ENCODE measurements around the gene SNX15. TPM values are rescaled to one million over a fixed set of nuclear protein-coding genes. Genes with fewer than 3 reads are reported as not detected.

SNX15 gene
- total RNA-seq, 2 donors from 2014 or later: 23.4 to 25.2 TPM

DNA sequence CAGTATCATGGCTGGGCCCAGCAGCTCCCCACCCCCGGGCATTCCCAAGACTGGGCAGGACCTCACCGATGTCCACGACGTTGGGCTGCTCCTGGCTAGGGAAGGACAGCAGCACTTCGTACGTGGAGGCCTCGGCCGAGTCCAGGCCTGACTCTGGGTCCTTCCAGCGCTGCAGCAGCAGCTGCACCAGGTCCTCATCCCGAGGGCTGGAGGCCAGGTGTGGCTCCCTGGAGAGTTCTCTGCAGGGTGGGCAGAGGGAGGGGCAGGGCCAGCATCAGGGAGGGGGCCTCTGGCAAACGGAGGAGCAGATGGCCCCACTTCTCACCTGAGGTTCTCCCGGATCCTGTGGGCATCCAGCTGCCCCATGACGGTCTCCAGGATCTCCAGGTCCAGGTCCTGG lies 30.8 kb downstream of the SNX15 start:
- Histone ChIP-seq H3K4me1 (replicated peaks) (no peaks in the 10 kb centered on the region), H3K4me3 (no peak overlapping the region), H3K27me3 (replicated peaks; ENCODE audit: insufficient read depth) (no peaks in the 10 kb centered on the region), H3K36me3 (no peaks in the 10 kb centered on the region), H3K27ac (no peak overlapping the region), H3K9me3 (no peaks in the 10 kb centered on the region)
- DNase-seq (ENCODE audit: low spot score): no peak
- WGBS: 61% methylated on average over 12 of the region's 13 CpGs
- TF ChIP-seq POLR2AphosphoS5 (IDR thresholded peaks at IDR 0.05) (no peak), POLR2A (IDR thresholded peaks at IDR 0.05) (no peak)
- intact Hi-C loops (cut with DNase I): no loop called here

DNA sequence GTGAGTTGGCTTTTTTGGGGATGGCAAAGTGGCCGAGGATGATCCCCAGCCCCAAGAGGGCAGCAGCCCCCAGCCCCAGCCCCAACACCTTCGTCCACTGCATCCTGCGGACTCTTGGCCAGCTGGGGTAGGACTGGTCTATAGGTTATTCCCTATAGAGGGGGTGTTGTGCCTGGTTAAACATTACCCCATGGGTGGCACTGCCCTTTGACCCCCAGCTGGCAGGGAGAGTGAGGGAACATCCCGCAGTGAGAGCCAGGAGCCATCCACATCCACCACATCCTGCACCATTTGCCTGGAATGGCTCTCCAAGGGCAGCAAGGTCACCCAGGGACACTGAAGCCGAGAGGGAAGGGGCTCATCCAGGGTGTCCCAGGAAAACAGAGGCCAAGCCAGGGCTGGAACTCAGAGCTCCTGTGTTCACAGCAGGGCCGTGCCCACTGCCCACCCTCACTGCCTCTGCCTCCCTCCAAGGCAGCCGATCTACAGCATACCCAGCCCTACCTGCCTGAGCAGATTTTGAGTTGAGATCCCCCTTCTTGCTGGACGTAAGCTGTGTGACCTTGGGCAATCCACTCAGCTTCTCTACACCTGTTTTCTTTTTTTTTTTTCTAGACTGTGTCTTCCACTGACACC lies 31.3 kb downstream of the SNX15 start, which contains the start of gene NAALADL1:
Gene NAALADL1 (minus strand): TSS at position 135 of the 636 bp plus-strand sequence. CDS start 32 bp downstream, at position 103.
- Histone ChIP-seq H3K4me3 (no peak within 1 kb of the TSS), H3K9me3 (no peaks in the 10 kb centered on the region), H3K27ac (no peak within 1 kb of the TSS), H3K36me3 (no peaks in the 10 kb centered on the region), H3K27me3 (replicated peaks; ENCODE audit: insufficient read depth) (no peaks in the 10 kb centered on the region), H3K4me1 (replicated peaks) (no peaks in the 10 kb centered on the region)
- 86% methylated on average over 7 of the region's 8 CpGs for WGBS
- DNase-seq (ENCODE audit: low spot score): no peak
- intact Hi-C loops (cut with DNase I): no loop called here
- TF ChIP-seq, protein P1, sequence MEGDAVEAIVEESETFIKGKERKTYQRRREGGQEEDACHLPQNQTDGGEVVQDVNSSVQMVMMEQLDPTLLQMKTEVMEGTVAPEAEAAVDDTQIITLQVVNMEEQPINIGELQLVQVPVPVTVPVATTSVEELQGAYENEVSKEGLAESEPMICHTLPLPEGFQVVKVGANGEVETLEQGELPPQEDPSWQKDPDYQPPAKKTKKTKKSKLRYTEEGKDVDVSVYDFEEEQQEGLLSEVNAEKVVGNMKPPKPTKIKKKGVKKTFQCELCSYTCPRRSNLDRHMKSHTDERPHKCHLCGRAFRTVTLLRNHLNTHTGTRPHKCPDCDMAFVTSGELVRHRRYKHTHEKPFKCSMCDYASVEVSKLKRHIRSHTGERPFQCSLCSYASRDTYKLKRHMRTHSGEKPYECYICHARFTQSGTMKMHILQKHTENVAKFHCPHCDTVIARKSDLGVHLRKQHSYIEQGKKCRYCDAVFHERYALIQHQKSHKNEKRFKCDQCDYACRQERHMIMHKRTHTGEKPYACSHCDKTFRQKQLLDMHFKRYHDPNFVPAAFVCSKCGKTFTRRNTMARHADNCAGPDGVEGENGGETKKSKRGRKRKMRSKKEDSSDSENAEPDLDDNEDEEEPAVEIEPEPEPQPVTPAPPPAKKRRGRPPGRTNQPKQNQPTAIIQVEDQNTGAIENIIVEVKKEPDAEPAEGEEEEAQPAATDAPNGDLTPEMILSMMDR (IDR thresholded peaks at IDR 0.05): no peak
- TF ChIP-seq POLR2A (IDR thresholded peaks at IDR 0.05) (no peak), POLR2AphosphoS5 (IDR thresholded peaks at IDR 0.05) (no peak)

DNA sequence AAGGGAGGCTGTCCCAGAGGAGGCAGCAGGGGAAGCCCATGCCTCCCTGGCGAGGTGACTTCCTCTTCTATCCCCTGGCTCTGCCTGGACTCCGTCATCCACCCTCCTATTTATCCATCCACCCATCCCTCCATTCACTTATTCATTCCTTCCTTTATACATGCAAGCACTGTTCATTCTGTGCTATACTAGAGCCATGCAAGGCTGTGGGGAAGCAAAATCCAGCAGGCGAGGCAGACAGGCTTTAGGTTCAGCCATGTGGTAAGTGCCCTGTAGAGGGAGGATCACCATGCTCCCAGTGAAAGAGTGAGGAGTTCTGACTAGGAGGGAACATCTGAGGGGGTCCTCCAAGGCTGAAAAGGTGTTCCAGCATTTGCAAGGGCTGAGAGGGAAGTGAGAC lies 32.3 kb downstream of the SNX15 start:
- intact Hi-C loops (cut with DNase I): no loop called here
- no peaks in the 10 kb centered on the region for H3K9me3 ChIP-seq
- TF ChIP-seq, protein P1 (IDR thresholded peaks at IDR 0.05): no peak
- TF ChIP-seq POLR2AphosphoS5 (IDR thresholded peaks at IDR 0.05): no peak
- TF ChIP-seq POLR2A (IDR thresholded peaks at IDR 0.05): no peak
- 39% methylated on average over 3 of the region's 3 CpGs for WGBS
- H3K27ac ChIP-seq: no peak overlapping the region
- H3K36me3 ChIP-seq: no peaks in the 10 kb centered on the region
- no peaks in the 10 kb centered on the region for H3K27me3 ChIP-seq (replicated peaks; ENCODE audit: insufficient read depth)
- no peak overlapping the region for H3K4me3 ChIP-seq
- no peaks in the 10 kb centered on the region for H3K4me1 ChIP-seq (replicated peaks)
- no peak for DNase-seq (ENCODE audit: low spot score)

DNA sequence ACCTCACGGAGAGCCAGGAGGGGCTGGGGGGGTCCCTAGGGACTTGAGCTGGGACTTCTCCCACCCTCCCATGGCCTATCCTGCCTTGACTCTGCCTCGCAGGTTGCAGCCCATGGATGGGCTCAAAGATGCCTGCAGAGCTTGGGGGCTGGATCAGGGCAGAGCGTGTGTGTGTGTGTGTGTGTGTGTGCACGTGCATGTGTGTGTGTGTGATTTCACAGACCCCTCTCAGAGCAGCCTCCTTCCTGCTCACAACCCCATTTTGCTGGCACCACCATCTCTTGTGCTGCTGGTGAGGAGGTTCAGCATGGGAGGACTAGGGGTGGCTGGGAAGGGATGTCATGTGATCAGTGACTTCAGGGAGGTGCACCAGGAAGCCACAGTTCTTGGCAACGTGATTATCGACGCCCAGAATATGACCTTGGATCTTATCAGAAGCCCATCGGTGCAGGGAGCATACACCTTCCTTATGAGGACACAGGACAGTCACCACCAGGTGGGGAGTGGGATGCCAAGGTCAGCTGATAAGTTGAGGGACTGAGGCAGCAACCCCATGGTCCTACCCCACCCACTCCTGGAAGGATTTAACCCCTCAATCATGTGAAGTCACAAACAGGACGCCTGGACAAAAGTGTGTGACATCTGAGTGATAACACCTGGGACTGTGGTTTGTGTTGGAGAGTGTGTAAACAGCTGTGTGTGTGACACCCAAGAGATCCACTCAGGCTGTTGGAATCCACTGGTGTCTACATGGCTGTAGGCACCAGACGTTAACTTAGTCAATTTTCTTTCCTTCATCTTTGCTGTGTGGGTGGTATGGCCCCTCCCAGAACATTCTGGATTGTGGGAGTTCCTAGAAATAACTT lies 33.0 kb downstream of the SNX15 start:
- H3K27me3 ChIP-seq (replicated peaks; ENCODE audit: insufficient read depth): no peaks in the 10 kb centered on the region
- 47% methylated on average over 10 of the region's 10 CpGs for WGBS
- no peaks in the 10 kb centered on the region for H3K9me3 ChIP-seq
- TF ChIP-seq POLR2AphosphoS5 (IDR thresholded peaks at IDR 0.05): no peak
- no peak for TF ChIP-seq POLR2A (IDR thresholded peaks at IDR 0.05)
- TF ChIP-seq, protein P1 (IDR thresholded peaks at IDR 0.05): no peak
- no peaks in the 10 kb centered on the region for H3K4me1 ChIP-seq (replicated peaks)
- no peak overlapping the region for H3K4me3 ChIP-seq
- DNase-seq (ENCODE audit: low spot score): no peak
- no peaks in the 10 kb centered on the region for H3K36me3 ChIP-seq
- H3K27ac ChIP-seq: no peak overlapping the region
- intact Hi-C loops (cut with DNase I): no loop called here

DNA sequence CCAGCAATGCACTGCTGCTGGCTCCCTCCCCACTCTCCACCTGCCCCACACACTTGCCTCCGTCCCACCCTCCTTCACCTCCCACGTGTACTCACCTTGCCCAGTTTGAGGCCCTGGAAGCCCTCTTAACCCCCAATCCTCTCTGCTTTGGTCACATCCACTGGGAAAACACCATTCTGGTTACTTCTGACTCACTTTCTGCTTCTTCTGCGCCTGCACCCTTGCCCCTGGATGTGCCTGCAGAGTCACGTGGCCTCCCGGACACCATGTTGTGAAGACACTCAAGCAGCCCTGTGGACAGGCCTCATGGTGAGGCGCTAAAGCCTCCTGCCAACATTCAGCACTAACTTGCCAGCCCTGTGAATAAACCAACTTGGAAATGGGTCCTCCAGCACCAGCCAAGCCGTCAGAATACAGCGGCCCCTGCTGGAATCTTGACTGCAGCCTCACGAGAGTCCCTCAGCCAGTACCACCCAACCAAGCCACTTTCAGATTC lies 33.7 kb downstream of the SNX15 start:
- Histone ChIP-seq H3K4me3 (no peak overlapping the region), H3K4me1 (replicated peaks) (no peaks in the 10 kb centered on the region), H3K27ac (no peak overlapping the region), H3K27me3 (replicated peaks; ENCODE audit: insufficient read depth) (no peaks in the 10 kb centered on the region), H3K36me3 (no peaks in the 10 kb centered on the region), H3K9me3 (no peaks in the 10 kb centered on the region)
- WGBS: 78% methylated on average over 9 of the region's 9 CpGs
- DNase-seq (ENCODE audit: low spot score): no peak
- intact Hi-C loops (cut with DNase I): no loop called here
- TF ChIP-seq, protein P1 (IDR thresholded peaks at IDR 0.05): no peak
- TF ChIP-seq POLR2A (IDR thresholded peaks at IDR 0.05) (no peak), POLR2AphosphoS5 (IDR thresholded peaks at IDR 0.05) (no peak)

Data from prostate gland (tissue), 2 donors.